Activated T-cell treated with anti-CD3 and anti-CD28 coated beads for 48 hours (primary cell): ENCODE measurements around the gene EPHB2.

Experiments
- DNase-seq: peaks from one replicate; pipeline ENCODE4 v3.0.0-alpha.2; 2020; ENCODE audit warnings: low read depth

Gene EPHB2

GRCh38 chr1:22722901-22723550, 12.4 kb downstream of the EPHB2 start:
- DNase-seq: no peak

- no peak for DNase-seq
These were observed 17.2 kb downstream of the EPHB2 start for GRCh38 chr1:22727873-22728272.

GRCh38 chr1:22728751-22729399, 18.2 kb downstream of the EPHB2 start:
- DNase-seq: no peak

DNA sequence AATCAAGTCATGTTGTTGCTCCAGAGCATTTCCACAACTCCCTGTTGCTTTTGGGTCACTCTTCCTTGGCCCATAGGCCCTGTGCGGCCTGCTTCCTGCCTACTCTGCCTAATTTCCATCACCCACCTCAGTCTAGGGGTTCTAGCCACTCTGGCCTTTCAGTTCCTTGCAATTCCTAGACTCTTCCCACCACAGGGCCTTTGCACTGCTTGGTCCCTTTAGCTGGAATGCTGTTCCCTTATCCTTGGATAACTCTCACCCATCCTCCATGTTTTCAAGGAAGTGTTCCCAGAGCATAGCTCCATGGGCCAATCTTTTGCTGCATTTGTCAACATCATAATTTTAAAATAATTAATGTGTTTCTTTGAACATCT, 18.7 kb downstream of the EPHB2 start:
- DNase-seq: no peak

DNA sequence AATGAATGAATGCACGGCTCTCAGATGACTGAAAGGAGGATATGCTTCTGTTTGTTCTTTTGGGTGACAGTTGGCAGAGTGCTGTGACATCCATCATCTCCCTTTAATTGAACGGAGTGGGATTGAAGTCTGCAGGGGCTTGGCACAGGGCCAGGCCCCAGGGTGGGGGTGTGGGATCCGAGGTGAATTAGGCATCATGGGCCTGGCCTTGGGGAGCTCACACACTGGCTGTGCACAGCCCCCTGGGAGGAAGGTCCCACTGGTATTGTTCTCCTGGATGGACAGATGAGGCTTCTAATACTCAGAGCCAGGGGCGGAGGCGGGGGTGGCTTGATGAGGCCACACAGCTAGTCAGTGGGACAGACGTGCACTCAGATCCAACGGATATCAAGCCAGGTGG, 19.3 kb downstream of the EPHB2 start:
- no peak for DNase-seq

DNA sequence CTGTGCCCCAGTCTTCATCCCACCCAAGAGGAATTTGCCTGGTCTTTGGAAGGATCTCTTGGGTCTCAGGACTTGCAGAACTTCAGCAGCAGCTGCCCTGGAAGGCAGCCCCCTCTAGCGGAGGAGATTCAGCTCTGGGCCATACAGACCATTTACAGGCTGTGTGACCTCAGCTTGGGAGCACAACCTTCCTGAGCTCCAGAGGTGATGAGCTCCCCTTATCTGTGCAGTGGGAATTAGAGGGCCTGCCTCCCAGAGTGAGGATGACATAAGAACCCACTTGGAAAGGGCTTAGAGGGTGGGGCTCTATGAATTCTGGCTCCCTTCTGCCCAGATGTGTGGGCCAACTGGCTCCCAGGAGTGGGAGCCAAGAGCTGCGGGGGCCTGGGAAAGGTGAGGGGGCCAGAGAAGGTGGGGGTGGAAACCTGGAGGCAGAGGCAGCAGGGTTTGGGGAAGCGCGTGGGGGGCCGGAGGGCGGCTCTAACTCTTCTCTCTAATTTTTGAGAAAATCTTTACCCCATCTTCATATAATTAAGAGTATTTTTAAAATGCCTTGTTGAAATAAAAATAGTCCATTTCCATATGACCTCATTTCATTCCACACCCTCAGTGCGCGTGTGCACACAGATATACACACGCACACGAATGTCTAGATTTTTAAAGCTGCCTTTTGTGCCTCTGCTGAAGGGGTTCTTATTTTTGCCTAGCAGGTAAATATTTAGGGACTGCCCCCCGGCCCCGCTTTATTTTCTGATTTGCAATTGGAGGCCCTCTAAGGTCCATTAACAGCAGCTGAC, 21.5 kb downstream of the EPHB2 start:
- no peak for DNase-seq

DNA sequence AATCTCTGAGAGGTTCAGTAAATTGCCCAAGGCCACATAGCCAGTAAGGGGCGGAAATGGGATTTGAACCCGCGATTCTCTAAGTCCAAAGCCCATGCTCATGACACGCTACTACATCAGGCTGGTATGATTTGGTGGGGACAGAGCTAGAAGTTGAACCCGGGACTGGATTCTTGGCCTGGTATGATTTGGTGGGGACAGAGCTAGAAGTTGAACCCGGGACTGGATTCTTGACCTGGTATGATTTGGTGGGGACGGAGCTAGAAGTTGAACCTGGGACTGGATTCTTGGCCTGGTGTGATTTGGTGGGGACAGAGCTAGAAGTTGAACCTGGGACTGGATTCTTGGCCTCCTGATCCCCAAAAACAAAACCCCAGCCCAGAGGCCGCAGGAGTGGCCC, 23.0 kb downstream of the EPHB2 start:
- DNase-seq: no peak

GRCh38 chr1:22736501-22737080, 26.0 kb downstream of the EPHB2 start:
- no peak for DNase-seq

GRCh38 chr1:22737374-22738068, 26.9 kb downstream of the EPHB2 start:
- DNase-seq: no peak

DNA sequence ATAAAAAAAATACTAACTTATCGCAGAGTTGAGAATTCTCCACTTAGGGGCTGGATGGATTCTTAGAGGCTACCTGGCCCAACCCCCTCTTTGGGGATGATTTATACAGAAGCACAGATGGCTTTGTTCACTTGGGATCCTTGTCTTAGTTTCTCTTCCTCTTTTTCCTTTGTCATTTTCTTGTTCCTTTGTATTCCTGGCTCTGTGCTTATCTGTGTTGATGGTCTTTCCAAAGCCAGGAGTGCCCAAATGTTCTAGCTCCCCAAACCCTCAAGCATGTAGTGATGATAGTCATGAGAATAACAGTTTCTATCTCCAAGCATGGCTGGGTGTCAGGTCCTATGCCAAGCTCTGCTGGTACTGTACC, 27.4 kb downstream of the EPHB2 start:
- DNase-seq: no peak

GRCh38 chr1:22738522-22738921, 27.9 kb downstream of the EPHB2 start:
- DNase-seq: no peak

- DNase-seq: no peak
These were observed 29.2 kb downstream of the EPHB2 start for GRCh38 chr1:22739648-22740385.

DNA sequence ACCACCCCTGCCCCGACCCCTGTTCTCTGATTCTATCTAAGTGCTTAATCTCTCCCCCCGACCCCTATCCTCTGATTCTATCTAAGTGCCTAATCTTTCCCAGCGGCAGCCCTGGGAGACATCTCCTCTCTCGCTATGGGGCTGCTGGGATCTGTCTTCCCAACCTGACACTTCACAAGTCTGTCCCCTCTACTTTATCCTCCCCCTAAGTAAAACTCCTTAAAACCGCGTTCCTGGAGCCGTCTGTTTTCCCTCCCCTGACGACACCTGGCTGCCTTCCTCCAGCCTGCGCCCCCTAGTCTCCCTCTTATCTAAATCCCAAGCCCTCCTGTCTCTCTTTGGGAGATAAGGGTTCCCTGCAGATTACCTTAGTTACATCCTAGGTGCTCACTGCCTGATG, 30.5 kb downstream of the EPHB2 start:
- no peak for DNase-seq

GRCh38 chr1:22745669-22746585, 35.3 kb downstream of the EPHB2 start:
- no peak for DNase-seq

DNA sequence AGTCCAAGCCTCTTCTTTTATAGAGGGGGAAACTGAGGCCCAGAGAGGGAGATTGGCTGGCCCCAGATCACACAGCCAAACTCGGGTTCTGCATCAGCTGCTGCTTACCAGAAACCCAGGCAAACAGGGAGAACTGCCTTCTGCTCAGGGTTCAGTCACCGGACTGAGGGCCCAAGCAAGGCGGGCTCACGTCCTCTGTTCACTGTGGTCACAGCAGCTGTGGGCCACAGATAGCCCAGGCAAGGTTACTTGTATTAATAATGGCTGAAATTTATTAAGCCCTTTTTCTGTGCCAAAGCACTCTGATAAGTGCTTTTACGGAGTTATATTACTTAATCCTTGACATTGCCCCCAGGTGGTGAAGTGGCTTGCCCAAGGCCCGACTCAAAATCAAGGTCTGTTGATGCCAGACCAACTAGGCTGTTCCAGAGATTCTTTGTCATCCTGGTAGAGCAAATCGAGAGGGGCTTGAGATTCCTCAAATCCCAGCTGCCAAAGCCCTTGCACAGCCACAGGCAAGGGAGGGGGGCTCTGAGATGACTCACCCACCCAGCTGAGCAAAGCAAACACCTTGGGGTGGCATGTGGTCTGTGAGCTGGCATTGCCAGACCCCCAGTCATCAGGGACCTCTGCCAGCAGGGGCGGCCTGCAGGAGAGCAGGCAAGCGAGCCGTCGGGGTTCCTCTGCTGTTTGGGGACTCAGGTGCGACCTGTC, 36.5 kb downstream of the EPHB2 start:
- DNase-seq: no peak

GRCh38 chr1:22747735-22748073, 37.1 kb downstream of the EPHB2 start:
- DNase-seq: no peak

DNA sequence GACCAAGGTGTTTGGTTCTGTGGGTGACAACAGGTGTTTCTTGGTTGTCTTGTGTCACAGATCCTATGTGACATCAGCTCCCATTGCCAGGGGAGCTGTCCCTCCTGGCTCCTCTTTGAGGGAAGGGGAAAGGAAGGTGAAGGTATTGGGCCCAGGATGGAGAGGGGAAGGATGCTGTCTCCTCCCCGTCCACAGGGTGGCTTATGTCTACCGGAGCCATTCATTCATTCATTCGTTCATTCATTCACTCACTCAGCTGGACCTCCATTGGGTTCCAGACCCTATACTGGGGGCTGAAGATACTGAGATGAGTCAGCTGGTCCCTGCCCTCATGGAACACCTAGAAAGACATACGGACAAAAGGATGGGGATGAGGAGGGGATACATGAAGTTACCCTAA, 38.9 kb downstream of the EPHB2 start:
- DNase-seq: no peak

DNA sequence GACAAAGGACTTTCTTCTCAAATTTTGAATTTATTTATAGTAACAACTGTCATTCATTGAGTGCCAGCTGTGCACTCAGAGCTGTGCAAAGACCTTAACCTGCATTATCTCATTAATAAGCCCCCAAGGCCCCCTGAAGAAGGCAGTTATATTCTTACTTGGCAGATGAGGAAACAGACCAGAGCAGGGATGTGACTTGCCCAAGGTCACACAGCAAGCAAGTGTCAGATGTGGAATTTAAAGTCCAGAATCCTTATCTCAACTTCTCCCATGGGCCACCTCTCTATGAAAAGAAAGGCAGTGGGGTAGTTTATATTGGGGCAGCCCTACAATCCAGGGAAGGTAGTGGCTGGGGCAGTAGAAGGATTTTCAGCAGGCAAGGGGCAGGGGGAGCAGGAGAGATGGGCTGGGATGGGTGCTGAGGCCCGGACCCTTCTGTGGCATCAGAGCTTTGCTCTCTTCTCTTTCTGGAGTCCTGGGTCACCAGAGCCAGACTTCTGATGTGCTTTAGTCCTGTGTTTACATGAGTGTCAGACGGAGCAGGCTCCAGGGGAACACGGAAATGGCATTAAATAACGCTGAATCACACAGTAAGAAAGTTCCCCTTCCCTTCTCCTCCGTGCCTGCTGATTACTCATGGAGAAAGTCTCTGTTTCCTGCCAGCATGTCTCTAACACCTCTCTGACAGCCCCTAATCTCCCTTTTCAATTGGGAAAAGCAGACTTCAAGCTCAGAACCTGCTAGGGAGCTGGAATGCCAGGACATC, 39.5 kb downstream of the EPHB2 start:
- no peak for DNase-seq

DNA sequence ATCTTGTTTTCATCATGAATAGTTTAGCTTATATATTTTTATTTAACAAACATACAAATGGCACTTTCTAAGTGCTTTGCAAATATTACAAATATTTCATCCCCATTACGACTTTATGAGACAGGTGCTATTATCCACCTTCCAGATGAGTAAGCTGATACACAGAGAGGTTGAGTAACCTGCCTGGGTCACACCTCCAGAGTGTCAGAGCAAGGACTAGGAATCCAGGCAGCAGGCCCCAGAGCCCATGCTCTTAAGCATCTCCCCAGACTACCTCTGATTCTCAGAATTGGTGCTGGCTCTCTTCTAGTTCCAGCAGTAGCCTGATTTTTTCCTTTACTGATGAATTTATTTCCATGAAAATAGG, 40.0 kb downstream of the EPHB2 start:
- no peak for DNase-seq
